ENCODE results near the gene SKI.

- no peak for TF ChIP-seq EZH2 (IDR thresholded peaks at IDR 0.05)
- no peak for TF ChIP-seq POLR2AphosphoS5 (IDR thresholded peaks at IDR 0.05; ENCODE audit: borderline replicate concordance, low read depth, low read length)
- TF ChIP-seq FOXP2 (optimal IDR thresholded peaks at IDR 0.05; ENCODE audit: control extremely low read depth, extremely low read length, insufficient read depth): no peak
Measured at GRCh38 chr1:2249559-2249906, 21.4 kb downstream of the SKI start.

All from SK-N-MC (cell line).